Measurements from ENCODE around the gene PTCD3.

Gene PTCD3

DNA sequence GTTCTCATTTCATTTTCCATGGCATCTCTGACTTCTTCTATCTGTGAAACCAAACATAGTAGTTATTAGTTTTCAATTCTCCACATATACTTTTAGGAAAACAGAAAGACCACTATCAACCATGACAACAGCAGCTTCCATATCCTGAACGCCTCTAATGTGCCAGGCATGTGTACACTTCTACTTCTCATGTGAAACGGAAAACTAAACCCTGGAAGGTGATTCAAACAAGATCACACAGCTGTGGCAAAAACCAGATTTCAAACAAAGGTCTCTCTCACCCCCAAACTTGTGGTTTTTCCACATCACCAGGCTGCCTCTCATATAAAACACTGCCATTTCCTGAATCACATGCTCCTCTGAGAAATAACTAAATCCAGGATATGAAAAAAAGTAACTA lies 41.8 kb downstream of the PTCD3 start:
- no peak for DNase-seq

DNA sequence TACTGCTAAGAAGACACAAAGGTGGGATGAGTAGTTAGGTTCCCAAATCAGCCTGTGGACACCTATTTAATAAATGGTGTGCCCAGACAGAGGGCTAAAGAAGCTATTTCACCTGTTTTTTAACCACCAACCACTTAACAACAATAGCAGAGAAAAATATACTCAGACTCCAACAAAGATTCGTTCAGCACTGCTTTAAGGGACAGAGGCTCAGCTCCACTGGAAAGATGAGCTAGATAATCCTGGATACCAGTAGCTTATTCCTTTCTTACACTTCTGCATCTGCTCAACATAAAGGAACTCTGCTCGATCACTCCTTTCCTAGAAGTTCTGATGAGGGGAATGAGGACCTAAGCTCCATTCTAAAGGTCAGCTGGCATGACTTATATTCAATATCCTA lies 44.5 kb downstream of the PTCD3 start:
- no peak for DNase-seq

DNA sequence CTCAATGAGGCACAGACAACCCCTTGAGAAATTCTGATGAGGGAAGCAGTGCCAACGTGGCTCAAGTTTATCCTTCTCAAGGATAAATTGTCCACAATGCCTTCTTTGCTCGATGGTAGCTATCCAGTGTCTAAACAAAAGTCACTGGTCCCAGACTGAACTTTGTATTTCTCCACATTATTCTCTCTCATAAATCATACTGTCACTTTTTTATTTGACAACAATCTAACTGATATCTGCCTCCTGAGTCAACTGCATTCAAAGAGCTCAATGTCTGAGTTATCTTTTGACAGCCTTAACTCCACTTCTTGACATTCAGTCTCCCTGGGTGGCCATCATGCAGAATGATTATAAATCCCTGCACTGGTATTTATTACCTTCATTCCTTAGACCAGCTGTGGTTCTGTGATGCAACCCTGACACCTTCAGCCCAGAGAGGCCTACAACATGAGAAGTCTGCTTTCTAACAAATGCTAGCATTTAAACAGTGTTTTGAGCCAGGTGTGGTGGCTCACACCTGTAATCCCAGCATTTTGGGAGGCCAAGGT lies 51.0 kb downstream of the PTCD3 start:
- DNase-seq, result no peak

DNA sequence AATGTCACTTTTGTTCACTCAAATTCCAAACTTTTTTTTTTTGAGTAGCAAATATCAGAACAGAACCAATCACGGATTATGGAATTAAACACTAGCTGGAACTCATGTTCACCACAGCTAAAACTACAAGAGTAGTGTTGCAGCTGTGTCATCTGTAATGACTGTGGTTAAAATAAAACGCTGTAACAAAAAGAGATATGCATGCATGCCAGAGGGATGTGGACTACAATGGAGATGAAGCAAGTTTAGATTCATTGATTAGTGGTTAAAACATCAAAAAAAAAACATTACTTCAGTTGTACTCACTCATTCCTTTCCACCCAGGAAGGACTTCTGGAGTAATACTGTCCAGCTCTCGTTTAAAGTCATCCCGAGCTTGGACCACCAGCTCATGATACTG lies 52.3 kb downstream of the PTCD3 start:
- DNase-seq, result no peak

DNA sequence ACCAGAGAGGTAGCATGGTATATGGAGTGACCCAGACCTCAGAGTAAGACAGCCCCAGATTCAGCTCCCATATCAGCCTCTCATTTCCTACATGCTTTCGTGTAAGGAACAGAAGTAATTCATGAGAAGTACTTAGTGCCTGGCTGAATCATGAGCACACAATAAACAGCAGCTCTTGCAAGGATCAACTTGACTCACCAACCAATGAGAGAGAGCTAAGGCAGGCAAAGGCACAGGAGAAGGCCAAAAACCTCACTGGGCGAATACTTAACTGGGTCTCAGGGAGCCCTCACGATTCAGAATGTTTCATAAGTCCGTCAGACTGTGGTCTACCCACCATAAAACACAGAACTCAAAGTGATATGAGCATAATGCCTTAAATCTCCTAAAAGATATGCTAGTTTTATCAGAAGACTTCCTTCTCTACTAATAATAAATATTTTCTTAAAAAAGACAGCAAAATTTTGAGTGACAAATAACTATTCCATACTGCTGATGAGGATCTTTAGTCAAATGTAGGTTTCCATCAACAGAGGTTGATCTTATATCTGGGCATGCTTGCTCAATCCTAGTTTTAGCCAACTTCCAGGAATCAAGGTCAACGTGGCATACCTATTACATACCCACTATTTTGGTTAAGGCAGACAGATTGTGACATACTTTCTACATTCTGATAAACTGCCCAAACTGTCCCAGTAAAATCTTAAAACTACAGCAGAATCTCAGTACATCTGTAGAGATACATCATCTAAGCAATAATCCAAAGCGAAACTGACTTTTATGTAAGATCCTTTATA lies 54.3 kb downstream of the PTCD3 start:
- no peak for DNase-seq

DNA sequence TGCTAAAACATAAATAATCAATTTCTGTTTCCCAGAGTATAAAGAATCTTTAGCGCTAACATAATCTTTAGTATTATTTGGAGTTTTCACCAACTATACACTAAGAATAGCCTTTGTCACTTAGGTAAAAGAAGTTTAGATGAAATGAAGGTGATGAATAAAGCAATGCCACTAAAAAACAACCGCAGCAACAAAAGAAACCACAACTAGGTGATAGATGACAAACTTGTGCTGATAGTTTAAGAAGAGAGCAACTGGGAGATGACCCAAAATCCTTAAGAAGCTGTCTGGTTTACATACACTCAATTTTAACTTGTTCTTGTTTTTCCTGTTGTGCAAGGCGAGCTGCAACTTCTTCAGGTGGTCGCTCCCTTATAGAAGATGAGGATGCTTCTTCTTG lies 64.4 kb downstream of the PTCD3 start:
- DNase-seq, result no peak

DNA sequence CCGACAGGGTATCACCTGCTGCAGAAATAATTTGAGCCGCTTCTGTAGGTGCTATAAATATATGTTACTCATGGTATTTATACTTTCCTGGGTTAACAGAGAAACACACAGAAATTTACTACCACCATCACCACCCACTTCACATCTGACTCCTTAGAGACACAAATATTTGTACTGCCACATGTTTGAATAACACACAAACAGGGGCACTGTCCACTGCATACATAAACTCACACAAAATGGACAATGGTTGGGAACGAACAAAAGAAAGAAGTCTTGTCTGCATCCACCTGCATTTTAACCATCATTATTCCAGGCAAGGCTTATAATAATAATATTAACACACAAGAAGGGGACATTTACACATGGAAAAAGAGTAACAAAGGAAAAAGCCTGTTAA lies 65.3 kb downstream of the PTCD3 start:
- no peak for DNase-seq

DNA sequence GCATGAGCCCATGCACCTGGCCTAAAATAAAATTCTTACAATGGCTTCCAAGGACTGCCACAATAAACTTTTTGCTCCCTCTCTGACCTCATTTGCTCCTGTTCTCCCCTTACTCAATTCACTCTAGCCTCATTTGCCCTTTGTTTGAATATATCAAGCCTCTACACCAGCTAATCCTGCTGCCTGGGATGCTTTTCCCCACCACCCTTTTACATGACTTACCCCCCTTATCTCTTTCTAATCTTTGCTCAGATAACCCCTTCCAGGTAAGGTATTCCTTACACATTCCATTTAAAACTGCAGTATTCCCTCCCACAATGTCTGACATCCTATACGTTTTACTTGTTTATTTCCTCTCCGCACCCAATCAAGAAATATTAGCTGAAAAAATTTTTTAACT lies 66.6 kb downstream of the PTCD3 start:
- no peak for DNase-seq

DNA sequence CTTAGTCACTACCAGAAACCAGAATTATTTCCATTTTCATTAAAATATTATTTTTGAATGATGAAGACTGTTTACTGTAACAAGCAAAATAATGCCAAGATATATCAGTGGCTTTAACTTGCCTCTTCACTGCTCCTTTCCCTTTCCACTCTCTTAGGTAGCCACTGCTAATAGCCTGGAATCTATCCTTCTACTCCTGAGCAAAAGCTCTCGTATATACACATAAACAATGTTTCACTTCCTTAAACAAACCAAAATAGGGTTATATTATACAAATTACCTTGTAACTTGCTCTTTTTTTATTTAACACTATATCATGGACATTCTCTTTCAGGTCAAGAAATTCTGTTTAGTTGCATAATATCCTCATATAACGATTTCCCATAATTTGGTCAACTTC lies 68.4 kb downstream of the PTCD3 start:
- no peak for DNase-seq

DNA sequence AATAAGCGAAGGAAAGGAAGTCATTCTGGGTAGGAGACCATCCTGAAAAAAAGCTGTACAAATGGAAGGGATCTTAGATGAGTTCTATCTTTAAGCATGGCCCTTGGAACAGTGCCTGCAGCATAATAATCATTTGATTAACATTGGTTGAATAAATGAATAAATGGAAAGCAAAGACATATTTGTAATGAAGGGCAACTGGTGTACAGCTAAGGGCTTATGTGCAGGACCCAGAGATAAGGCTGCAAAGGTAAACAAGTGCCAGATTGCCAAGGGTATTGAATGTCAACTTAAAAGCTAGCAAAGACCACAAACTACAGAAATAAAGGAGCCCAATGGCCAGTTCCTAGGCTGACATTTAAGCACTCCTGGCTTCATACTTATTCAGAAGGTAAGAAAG lies 69.8 kb downstream of the PTCD3 start:
- no peak for DNase-seq

DNA sequence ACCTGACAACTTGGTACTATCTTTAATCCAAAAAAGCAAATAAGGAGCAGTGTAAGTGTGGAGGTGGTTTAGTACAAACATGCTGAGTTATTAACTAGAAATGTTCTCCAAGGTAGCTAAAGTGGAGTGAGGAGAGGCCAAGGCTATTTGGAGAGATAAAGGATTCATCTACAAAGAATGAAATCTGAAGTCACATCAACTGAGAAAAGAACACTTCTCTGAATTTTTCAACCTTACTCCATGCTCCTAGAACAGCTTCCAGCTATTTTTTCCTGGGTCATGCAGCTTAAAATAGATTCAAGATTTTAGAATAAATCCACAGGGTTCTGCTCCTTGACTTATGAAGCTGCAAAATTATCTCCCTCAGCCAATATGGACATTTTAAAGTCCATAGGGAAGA lies 70.6 kb downstream of the PTCD3 start:
- no peak for DNase-seq

DNA sequence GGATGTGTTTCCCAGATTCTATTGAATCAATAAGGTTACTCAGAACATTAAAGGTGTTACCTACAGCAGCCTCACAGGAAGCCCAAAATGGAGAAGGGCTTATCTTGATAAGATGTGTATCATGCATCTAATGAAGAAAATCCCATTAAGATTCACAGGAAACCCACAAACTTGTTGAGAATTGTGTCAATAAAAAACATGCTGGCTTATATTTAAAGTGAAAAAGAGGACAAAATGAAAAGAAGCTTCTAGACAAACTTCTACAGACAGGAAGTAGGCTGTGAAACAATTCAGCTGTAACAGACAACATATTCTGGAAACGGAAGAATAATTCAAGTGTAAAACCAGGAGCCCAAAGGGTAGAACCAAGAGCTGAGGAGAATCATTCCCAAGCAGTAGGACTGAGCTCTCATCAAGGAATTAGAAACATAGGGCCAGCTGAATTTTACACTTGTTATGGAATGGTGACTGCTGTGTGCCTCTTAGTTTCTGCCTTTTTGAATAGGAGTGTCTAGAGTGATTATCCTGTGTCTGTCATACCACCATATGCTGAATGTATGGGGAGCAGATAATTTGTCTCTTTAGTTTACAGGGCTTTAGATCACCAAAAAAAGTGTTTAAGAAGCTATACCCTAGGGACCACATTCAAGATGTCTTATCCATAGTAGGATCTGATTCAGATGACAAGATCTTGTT lies 79.6 kb downstream of the PTCD3 start:
- no peak for DNase-seq

DNA sequence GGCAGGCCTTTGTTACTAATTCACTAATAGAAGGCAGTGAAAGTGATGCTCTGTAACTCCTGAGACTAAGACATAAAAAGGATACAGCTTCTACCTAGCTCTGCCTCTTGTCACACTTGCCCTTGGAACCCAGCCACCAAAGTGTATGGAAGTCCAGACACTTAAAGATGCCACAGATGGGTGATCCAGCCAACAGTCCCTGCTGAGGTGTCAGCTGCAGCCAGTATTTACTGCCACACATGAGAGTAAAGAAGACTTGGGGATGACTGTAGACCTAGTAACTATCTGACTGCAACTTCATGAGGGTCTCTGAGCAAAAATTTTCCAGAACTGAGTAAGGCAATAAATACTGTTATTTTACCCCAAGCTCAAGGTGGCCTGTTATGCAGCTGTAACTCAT lies 80.4 kb downstream of the PTCD3 start:
- DNase-seq, result no peak

DNA sequence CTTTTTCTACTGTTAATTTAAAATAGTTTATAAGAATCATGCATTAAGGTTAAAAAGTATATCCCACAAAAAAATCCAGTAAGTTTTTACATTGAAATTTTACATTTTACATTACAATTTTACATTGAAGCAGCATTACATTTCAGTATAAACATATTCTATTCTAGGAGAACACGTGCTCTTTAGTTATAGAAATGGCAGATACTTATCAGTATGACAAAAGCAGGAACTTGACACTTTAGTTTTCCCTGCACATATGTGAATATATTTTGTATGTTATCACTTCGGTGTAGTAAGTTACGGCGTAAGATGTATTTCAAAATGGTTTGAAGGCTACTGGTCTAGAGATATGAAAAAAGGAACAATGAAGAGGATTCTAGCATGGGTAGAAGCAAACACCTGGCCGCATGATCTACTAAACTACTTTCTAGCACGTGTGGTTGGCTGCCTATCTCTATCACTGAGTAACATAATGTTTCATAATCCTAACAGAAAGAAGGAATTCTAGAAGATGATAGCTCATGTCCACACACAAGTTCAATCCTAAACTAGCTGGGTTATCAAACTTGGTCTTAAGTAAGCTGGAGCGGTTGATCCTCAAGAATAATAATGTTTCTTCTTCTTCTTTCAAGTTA lies 83.9 kb downstream of the PTCD3 start:
- no peak for DNase-seq
